ENCODE data around the gene ALPL. TPM values are rescaled to one million over a fixed set of nuclear protein-coding genes. Genes with fewer than 3 reads are reported as not detected.

The ALPL gene
- total RNA-seq, 1 donor from 2014 or later = not detected

Other genes starting within 250 kb of the ALPL start
- gene ECE1, start 219.0 kb upstream of the ALPL start, total RNA-seq = 133 and 134 TPM in 2 replicates
- gene NBPF3, start 69.3 kb upstream of the ALPL start, total RNA-seq = 2.8 and 3.1 TPM in 2 replicates
- 0.42 and 0.71 TPM in 2 replicates for gene RAP1GAP, start 159.9 kb downstream of the ALPL start, total RNA-seq